ENCODE data around the gene TRDMT1.

TRDMT1 gene

GRCh38 chr10:17229967-17230682 is 28.7 kb upstream of the TRDMT1 start:
- DNase-seq: peak; percentile 46

- DNase-seq: no peak
Observed at GRCh38 chr10:17229717-17229966, 28.2 kb upstream of the TRDMT1 start.

GRCh38 chr10:17229016-17229716 is 27.7 kb upstream of the TRDMT1 start:
- no peak for DNase-seq

GRCh38 chr10:17228091-17229015 is 26.9 kb upstream of the TRDMT1 start, which contains the start of gene VIM:
TSS of gene VIM (plus strand) at chr10:17228241. CDS start at chr10:17229423, 1,182 bp downstream.
- DNase-seq: peak; percentile 55

GRCh38 chr10:17227367-17228090 is 26.1 kb upstream of the TRDMT1 start:
- no peak for DNase-seq

GRCh38 chr10:17226891-17227303 is 25.4 kb upstream of the TRDMT1 start:
- no peak for DNase-seq

- DNase-seq: no peak
Observed at GRCh38 chr10:17225808-17226207, 24.3 kb upstream of the TRDMT1 start.

- no peak for DNase-seq
Observed at GRCh38 chr10:17222329-17222728, 20.9 kb upstream of the TRDMT1 start.

- DNase-seq: no peak
Observed at GRCh38 chr10:17220652-17221100, 19.2 kb upstream of the TRDMT1 start.

GRCh38 chr10:17219024-17219423 is 17.6 kb upstream of the TRDMT1 start:
- no peak for DNase-seq

GRCh38 chr10:17217631-17218232 is 16.3 kb upstream of the TRDMT1 start:
- DNase-seq: no peak

- DNase-seq: no peak
Observed at GRCh38 chr10:17216901-17217395, 15.5 kb upstream of the TRDMT1 start.

GRCh38 chr10:17216217-17216900 is 14.9 kb upstream of the TRDMT1 start:
- DNase-seq: peak; percentile 95

GRCh38 chr10:17215782-17216122 is 14.3 kb upstream of the TRDMT1 start:
- DNase-seq: no peak

- DNase-seq: no peak
Observed at GRCh38 chr10:17214971-17215781, 13.7 kb upstream of the TRDMT1 start.

GRCh38 chr10:17214526-17214925 is 13.1 kb upstream of the TRDMT1 start:
- DNase-seq: no peak

GRCh38 chr10:17213646-17214349 is 12.3 kb upstream of the TRDMT1 start:
- DNase-seq: no peak

GRCh38 chr10:17212802-17213221 is 11.3 kb upstream of the TRDMT1 start:
- DNase-seq: no peak

GRCh38 chr10:17210361-17210760 is 8.9 kb upstream of the TRDMT1 start:
- DNase-seq: no peak

- DNase-seq: no peak
Observed at GRCh38 chr10:17209881-17210280, 8.4 kb upstream of the TRDMT1 start.
